ENCODE results near the gene UNC5C.

The UNC5C gene

DNA sequence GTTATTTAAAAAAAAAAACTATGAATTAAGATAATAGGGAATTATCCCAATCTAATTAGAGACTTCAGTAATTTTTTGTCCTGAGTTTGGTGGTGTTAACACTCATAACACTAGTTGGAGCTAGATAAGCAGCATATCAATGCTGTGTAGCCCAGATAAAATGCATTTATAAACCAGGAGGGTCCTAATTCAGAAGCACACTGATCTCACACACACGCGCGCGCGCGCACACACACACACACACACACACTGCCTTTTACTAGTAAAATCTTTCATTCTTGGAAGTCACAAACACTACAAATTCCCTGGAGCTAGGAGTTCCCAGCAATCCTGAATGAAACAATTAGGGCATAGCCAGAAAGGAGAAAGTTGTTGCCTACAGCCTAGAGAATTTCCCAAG is 3.2 kb downstream of the UNC5C start:
- H3K27ac ChIP-seq = no peak overlapping the region
- no peaks in the 10 kb centered on the region for H3K9me3 ChIP-seq
- peaks cover 62% of the 10 kb centered on the region for H3K27me3 ChIP-seq
- H3K36me3 ChIP-seq = no peaks in the 10 kb centered on the region
- TF ChIP-seq, protein P1, sequence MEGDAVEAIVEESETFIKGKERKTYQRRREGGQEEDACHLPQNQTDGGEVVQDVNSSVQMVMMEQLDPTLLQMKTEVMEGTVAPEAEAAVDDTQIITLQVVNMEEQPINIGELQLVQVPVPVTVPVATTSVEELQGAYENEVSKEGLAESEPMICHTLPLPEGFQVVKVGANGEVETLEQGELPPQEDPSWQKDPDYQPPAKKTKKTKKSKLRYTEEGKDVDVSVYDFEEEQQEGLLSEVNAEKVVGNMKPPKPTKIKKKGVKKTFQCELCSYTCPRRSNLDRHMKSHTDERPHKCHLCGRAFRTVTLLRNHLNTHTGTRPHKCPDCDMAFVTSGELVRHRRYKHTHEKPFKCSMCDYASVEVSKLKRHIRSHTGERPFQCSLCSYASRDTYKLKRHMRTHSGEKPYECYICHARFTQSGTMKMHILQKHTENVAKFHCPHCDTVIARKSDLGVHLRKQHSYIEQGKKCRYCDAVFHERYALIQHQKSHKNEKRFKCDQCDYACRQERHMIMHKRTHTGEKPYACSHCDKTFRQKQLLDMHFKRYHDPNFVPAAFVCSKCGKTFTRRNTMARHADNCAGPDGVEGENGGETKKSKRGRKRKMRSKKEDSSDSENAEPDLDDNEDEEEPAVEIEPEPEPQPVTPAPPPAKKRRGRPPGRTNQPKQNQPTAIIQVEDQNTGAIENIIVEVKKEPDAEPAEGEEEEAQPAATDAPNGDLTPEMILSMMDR (IDR thresholded peaks at IDR 0.05) = no peak
- H3K4me1 ChIP-seq (ENCODE audit: control insufficient read depth in 1 of 2, insufficient read depth in 1 of 2, low read depth in 1 of 2, low read length in 1 of 2) = peaks cover 5 to 14% of the 10 kb centered on the region in 2 experiments
- no peak overlapping the region for H3K4me3 ChIP-seq (ENCODE audit: low read depth in 1 of 2, low read length in 1 of 2)

DNA sequence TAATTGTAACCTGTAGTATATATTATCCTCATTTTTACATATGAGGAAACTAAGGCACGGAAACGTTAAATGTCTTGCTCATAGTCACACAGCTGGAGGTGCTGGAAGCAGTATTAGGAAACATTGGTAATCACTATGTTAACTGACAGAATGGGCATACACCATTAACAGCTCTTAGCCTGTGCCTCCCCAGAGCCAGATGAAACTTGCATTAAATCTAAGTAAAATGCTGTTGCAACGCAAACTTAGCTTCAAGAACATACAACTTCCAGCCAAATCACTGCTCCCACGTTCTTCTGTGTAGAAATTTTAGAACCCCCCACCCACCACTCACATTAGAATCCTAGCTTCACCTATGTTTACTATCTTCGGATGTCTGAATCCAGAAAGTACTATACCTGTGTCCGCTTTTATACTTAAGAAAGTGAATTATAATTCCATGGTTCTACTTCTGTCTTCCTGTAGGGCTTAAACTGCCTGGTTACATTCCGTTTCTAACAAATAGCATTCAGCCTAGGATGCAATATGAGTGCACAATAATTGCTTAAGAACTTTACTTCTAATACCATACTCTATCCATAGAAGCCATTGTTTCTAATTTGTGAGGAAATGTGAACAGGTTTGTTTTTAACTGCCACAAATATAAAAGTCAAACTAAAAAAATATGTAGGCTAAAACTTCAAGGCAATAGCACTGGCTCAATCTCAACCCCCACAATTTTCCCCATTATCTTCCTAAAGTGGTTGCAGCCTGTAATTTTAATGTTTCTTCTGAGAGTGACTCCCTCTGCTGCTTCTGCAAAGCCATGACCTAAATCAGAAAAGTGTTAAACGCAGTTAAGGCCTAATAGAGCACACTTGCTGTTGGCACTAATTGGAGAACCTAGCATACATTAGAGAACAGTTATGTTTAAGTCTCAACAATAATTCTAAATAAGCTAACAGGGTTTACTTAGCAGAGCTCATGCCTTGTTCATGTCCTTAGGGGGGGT is 4.4 kb downstream of the UNC5C start:
- no peak overlapping the region for H3K4me3 ChIP-seq (ENCODE audit: low read depth in 1 of 2, low read length in 1 of 2)
- TF ChIP-seq, protein P1 (IDR thresholded peaks at IDR 0.05) = no peak
- no peaks in the 10 kb centered on the region for H3K36me3 ChIP-seq
- no peaks in the 10 kb centered on the region for H3K9me3 ChIP-seq
- no peak overlapping the region for H3K27ac ChIP-seq
- H3K27me3 ChIP-seq = peaks cover 51% of the 10 kb centered on the region
- peaks cover 5 to 9% of the 10 kb centered on the region in 2 experiments for H3K4me1 ChIP-seq (ENCODE audit: control insufficient read depth in 1 of 2, insufficient read depth in 1 of 2, low read depth in 1 of 2, low read length in 1 of 2)

DNA sequence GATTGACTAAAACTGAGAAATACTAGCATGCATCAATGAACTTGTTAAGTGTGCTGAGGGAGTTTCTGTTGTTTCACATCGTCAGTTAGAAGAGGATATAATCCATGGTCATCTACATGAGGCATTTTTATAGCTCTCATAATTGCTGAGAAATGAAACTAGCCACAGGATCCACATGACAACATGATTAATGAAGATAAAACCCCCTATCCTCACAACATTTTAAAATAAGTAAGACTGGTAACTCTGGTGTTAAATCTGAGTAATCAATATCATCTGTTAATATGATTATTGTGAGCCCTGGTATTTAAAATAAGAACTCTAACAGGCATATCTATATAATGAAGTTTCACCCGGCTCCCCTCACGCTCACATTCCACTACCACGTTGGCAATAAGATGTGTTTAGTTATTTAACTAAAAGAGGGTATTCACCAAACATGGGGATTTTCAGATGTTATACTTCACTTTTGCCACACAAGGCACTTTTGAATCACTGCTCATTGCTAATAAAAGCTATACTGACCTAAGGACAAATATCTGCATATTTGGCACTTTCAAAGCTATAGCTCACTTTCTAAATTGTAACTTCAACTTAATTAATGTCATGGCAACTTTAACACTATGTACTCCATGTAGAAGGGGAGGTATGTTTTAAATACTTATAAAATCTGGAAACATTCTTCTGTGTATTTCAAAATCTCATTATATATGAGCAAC is 6.7 kb downstream of the UNC5C start:
- Histone ChIP-seq H3K27me3 (peaks cover 27% of the 10 kb centered on the region), H3K27ac (no peak overlapping the region), H3K4me3 (ENCODE audit: low read depth in 1 of 2, low read length in 1 of 2) (no peak overlapping the region), H3K4me1 (ENCODE audit: control insufficient read depth in 1 of 2, insufficient read depth in 1 of 2, low read depth in 1 of 2, low read length in 1 of 2) (no peaks in the 10 kb centered on the region), H3K9me3 (no peaks in the 10 kb centered on the region), H3K36me3 (no peaks in the 10 kb centered on the region)
- TF ChIP-seq, protein P1 (IDR thresholded peaks at IDR 0.05) = no peak

DNA sequence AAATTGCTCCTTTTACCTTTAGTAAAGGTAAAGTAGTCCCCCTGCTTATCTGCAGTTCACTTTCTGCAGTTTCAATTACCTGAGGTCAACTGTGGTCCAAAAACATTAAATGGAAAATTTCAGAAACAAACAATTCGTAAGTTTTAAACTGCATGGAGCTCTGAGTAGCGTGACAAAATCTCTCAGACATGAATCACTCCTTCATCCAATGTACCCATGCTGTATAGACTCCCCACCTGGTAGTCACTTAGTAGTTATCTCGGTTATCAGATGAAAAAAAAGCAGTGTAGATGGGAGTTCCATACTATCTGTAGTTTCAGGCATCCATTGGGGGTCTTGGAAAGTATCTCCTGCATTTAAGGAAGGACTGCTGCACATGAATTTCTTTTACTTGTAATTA is 7.7 kb downstream of the UNC5C start:
- no peak overlapping the region for H3K4me3 ChIP-seq (ENCODE audit: low read depth in 1 of 2, low read length in 1 of 2)
- TF ChIP-seq, protein P1 (IDR thresholded peaks at IDR 0.05) = no peak
- no peaks in the 10 kb centered on the region for H3K36me3 ChIP-seq
- no peaks in the 10 kb centered on the region for H3K9me3 ChIP-seq
- no peak overlapping the region for H3K27ac ChIP-seq
- no peaks in the 10 kb centered on the region for H3K4me1 ChIP-seq (ENCODE audit: control insufficient read depth in 1 of 2, insufficient read depth in 1 of 2, low read depth in 1 of 2, low read length in 1 of 2)
- H3K27me3 ChIP-seq = peaks cover 17% of the 10 kb centered on the region

DNA sequence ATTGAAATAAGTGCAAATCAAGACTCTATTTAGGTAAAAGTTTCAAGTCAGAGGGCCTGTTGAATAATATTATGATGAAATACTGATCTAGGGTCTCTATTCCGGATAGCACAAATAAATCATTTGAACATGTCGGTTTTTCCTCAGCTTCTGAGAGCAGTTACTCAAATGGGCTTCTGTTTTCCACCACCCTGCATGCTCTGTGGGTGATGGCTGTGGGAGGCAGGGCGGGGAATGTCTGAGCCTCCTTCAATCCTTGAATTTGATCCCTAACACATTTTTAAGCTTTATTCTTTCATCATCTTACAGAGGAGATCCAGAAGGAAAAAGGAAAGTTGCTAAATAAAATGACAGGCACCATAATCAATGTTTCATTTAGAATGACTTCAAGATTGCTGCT is 8.5 kb downstream of the UNC5C start:
- H3K27ac ChIP-seq = no peak overlapping the region
- H3K36me3 ChIP-seq = no peaks in the 10 kb centered on the region
- TF ChIP-seq, protein P1 (IDR thresholded peaks at IDR 0.05) = no peak

More for the DNA sequence above, 8.5 kb downstream of the UNC5C start:
- Histone ChIP-seq H3K4me3 (ENCODE audit: low read depth in 1 of 2, low read length in 1 of 2) (no peak overlapping the region), H3K27me3 (peaks cover 9% of the 10 kb centered on the region), H3K9me3 (no peaks in the 10 kb centered on the region), H3K4me1 (ENCODE audit: control insufficient read depth in 1 of 2, insufficient read depth in 1 of 2, low read depth in 1 of 2, low read length in 1 of 2) (no peaks in the 10 kb centered on the region)
